Pulmonary artery endothelial cell (primary cell): Measurements from ENCODE around the gene HOXA5. TPM values are rescaled to one million over a fixed set of nuclear protein-coding genes. Genes with fewer than 3 reads are reported as not detected.

Experiments
- DNase-seq: peaks from one replicate; pipeline ENCODE4 v3.0.0-alpha.2; 2011; ENCODE audit warnings: low read depth, low spot score
- total RNA-seq: library from RNA; depleted of rRNA; stranded (reverse); fragments of >200 nt; gene quantifications from 2 replicates; pipeline ENCODE4 v1.2.3, GENCODE V29; 2014

Gene HOXA5
- total RNA-seq, 1 donor from 2014 or later: 5.9 TPM

DNA sequence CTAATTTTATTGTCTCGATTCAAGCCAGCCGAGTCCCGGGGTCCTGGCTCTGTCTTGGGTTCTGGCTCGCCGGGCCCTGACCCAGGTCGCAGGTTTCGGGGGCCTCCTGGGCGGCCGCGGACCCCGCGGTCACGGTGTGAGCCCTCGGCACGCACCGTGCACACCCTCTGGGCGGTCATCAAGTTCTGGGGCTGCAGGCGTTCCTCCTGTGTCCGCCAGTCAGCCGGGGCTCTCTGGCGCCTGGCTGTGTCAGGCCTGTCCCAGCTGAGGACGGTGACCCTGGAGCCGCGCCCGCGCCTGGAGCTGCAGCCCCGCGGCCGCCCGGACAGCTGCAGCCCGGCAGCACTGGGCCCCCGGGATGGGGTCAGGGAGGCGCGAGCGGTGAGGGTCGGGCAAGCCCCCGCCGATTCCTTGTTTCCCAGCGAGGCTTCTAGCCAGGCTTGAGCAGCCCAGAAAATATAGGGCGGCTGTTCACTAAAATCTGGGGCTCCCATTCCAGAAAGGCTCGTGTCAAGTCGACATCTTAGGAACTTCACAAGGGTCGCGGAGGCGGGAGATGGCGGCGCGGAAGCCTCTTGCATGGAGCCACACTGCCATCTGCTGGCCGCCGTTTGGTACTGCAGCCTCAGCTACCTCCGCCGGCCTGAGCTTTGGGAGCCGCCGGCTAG, 17.2 kb upstream of the HOXA5 start:
- DNase-seq: peak; percentile 57

DNA sequence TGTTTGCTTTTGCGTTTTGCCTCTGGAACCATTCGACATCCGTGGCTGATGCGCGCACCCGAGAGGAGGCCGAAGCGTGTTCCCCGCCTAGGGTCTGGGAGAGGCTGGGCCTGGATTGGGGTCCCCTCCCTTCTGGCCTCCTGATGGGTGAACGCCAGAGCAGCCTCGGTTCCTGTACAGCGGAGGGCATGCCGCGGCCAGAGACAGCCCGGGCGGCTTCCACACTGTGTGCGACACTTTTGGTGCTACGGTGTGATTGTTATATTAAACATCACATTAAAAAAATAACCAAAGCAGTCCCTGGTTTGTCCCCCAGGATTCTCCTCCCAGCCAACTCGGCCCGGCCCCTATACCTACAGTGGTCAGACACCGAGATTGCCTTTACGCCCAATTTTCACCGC, 16.7 kb upstream of the HOXA5 start:
- no peak for DNase-seq

DNA sequence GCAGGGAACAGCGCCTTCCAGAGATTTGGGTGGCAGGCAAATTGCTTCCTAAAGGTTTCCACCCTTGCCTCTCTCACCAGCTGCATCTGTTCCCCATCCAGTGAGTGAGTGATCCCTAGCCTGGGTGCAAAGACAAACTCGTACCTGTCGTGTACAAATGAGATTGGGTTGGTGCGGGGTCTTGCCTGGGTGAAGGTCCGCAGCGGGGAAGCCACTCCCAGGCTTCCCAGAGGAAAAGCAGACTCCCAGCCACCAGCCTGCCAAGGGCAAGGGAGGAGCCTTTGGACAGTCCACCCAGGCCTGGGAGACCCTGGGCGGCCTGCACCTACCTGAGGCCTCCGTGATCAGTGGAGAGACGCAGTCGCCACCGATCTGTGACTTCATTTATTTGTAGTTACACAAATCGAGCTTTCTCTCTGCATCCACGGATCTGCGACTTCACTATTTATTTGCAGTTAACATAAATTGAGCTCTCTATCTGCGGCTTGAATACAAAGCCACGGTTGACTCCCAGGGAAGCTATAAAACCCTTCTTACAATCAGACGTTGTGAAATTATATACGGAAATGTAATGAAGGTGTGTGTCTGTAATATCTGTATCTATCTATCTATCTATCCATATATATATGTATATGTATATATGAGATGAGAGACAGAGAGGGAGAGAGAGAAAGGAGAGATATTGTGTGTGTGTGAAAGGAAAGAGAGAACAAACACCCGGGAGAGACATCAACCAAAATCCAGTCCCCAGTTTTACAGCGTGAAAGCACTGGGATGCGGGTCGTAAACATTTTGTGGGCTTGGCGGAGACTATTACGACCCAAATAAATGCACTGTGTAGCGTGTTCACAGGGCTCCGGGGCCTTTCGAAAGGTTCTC, 16.0 kb upstream of the HOXA5 start:
- no peak for DNase-seq

DNA sequence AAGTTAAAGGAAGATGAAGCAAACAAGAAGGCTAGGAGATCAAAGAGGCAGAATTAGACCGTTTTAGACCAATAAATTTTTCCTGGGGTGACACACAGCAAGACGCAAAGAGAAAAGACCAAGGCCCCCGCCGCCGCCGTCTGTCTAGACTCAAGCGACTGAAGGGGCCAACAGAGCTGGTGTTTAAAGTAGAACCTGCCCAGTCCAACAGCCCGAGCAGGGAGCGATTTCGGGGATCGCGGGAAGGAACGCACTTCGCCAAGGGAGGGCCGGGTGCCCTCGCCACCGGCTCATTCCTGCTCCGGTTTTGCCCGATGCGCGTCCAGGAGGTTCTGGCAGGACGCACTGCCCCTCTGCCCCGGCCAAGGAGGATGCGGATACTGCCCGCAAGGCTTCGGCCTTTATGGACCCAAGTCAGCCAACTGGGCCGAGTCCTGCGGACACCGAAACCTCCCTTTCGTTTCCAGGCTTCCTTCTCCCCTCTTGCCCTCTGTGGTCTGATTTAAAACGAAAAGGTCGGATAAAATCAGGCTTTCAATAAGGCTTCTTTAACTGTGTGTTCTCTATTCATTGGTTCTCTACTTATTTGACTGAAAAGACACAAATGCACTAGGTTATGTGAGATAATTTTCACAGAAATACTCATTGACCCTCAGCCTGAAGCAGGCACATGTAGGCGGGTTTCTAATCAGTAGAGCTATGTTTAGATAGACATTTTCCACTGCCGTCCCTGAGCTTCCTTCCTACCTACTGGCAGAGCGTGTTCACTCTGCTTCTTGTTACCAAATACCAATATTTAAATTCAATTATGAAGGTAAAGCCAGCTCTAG, 15.2 kb upstream of the HOXA5 start:
- no peak for DNase-seq

DNA sequence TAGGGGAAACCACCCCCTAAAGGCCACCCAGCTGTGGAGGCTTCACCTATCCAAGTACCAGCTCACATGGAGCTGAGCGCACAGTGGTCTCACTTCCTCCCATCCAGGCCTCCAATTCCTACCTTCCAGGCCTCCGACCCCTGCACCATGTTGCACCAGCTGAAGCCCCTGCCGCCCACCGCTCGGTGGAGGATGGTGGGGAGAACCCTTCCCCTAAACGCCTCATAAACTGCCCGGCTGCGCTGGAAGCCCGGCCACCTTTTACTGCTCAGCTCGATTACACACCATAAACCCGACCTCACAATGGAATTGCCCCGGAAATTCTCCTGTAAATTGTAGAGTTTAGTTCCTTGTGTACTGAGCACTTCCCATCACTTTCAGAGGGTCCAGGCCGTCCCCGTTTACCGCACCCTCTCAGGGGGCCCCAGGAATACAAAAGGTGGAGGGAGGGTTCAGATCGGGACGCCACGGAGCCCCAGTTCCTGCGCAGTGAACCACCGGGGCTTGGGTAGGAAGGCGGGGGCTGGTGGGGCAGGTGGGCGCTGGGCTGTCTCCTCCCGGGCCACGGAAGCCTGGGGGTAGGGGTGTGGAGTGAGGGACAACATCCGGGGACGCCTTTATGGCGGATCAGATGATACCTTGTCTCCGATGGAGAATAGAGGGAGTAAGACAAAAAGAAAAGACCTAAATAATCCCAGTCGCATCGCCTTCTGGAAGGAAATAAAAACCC, 14.4 kb upstream of the HOXA5 start:
- DNase-seq: no peak

DNA sequence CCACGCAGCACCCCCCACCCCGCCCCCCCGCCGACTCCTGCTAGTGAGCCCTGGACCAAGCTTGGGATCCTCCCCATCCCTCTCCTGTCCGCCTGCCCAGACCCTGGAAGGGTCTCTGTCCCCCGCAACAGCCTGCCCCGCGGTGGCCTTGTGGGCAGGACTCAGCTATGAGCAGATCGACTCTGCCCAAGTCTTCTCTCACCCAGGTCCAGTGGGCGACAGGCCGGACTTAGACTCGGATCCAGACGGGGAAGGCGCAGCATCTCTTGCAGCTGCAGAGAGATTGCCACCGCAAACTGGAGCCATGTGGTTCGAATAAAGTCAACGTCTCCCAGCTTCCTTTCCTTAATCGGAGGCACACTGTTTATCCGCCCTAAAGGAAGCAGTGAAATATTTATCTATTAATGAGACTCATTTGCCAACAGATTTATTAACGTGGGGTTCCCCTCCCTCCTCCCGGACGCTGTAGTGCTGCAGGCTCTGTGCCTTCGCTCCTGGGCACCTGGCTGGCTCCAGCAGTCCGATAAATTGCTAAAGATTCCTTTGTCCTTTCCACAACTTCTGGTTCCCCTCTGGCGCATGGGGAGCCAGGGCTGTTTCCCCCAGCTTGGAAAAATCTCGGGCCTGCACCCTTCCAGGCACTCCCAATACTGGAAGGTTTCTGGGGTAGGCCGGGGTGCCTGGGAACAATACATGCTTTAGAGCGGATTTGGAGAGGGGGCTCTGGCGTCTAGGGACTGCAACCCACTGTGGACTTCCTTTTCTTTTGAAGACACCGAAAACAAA, 13.6 kb upstream of the HOXA5 start:
- DNase-seq: no peak

DNA sequence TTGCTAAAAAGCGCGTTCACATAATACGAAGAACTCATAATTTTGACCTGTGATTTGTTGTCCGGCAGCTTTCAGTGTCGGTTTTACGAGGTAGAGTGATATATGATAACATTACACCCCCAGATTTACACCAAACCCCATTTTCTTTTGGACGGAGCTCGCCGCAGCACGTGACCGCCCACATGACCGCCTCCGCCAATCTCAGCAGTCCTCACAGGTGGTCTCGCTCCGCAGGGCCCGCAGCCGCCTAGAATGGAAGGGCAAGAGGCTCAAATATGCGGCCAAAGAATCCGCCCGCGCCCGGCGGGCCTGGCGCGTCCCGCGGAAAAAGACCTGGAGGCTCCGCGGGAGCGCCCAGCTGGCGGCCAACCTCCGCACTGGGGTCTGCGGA, 13.0 kb upstream of the HOXA5 start, which contains the start of gene HOXA7:
TSS of gene HOXA7 (minus strand) at position 168 of the 391 bp plus-strand sequence. CDS start at position 38, 130 bp downstream.
- no peak for DNase-seq

DNA sequence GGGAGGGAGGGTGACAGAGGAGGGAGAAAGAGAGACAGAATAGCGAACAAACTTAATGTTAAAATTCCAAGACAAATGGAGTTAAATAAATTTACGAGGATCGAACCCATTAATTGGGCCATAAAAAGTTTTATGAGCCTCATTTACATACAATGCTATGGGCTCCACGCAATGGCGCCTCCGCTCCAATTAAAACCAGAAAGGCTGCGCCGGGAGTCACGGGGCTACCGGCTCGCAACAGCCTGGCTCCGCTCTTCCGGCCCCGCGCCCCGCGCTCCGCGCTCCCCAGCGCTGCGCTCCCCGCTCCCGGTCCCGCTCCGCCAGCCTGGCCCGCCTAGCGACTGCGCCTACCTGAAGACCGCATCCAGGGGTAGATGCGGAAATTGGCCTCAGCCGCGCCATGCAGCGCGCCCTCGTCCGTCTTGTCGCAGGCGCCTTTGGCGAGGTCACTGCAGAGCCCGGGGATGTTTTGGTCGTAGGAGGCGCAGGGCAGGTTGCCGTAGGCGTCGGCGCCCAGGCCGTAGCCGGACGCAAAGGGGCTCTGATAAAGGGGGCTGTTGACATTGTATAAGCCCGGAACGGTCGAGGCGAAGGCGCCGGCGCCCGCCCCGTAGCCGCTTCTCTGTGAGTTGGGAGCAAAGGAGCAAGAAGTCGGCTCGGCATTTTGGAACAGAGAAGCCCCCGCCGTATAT, 12.5 kb upstream of the HOXA5 start:
- no peak for DNase-seq

DNA sequence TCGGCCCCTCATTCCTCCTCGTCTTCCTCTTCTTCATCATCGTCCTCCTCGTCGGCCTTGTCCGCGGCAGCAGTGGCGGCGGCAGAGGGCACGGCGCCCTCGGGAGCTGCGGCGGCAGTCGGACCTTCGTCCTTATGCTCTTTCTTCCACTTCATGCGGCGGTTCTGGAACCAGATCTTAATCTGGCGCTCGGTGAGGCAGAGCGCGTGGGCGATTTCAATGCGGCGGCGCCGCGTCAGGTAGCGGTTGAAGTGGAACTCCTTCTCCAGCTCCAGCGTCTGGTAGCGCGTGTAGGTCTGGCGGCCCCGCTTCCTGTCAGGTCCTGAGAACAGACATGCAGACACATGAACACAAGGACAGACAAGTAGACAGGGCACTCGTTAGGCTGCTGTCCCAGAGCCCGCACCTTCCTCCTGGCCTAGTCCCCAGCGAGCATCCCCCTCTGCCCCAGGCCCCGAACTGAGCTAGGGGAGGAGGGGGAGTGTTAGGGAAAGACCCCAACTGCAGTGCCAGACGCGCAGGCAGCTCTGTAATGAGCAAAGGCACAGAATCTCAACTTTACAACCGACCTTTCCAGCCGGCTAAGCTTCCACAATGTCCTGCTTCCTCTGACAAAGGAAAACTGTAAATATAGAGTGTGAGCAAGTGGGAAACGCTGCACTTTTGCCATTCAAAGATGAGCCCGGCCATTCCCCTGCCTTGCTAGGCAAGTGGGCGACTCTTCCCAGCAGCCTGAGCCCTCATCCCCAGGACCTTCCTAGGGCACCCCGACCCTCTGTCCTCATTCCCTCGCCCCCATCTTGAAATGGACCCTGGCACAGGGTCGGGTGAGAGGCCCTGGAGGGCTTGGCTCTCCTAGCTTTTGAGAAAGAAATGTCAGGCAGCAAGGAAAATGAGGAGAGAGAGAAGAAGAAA, 11.7 kb upstream of the HOXA5 start:
- DNase-seq: no peak

DNA sequence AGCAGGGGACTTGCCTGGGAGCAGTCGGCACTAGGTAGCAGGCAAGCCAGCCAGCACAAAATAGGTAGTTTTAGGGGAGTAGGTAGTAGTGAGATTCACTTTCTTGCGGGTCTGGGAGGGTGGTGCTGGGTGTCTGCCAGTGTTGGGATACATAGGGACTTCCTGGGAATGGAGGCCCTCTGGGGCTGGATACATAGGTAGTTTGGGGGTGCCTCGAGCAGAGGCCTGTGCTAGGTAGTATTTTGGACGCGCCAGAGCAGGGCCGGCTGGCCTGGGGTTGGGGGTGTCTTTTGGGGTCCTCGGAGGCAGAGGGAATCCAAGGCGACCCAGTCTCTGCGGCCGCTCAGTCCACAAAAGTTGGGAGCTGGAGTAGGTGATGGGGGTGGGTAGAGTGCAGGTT, 10.9 kb upstream of the HOXA5 start:
- DNase-seq: no peak

DNA sequence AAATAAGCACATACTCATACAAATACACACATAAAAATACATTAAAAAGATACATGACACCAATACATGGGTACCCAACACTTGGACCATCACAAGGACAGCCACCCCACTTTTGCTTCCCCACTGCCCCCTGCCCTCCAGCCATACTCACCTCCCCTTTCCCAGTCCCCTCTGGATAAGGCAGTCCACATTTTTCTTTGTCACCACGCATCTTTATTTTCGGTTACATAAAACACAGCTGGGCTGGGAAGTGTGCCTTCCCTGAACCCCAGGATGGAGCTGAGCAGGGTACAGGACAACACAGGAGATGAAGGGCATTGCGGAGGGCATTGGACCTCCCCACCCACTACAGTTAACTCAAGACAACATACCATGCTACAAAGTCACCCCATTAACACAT, 10.0 kb upstream of the HOXA5 start:
- DNase-seq: no peak

DNA sequence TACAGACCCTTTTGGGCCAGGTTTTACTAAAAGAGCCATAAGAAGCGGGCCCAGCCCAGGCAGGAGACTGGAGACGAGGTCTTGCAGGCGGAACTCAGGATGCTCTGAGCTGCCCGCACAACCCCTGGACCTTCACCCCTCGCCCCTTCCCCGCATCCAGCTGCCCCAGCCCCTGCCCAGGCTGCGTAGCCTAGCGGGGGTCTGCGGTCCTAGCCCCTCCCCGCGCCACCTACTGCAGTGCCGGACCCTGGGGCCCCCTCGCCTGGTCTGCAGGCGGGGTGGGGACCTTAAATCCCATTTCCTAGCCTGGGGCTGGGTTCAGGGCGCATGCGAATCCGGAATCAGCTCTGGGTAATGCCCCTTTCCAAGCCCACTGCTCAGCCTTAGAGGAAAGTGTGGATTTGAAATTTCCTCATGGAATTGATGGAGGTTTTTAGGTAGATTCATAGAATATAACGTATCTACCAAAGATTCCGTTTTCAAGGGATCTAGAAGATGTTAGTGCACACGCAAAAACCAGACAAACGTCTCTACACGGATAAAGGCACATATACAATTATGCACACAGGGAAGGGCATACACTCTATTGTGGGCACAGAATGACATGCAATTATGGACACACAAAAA, 9.4 kb upstream of the HOXA5 start:
- no peak for DNase-seq

DNA sequence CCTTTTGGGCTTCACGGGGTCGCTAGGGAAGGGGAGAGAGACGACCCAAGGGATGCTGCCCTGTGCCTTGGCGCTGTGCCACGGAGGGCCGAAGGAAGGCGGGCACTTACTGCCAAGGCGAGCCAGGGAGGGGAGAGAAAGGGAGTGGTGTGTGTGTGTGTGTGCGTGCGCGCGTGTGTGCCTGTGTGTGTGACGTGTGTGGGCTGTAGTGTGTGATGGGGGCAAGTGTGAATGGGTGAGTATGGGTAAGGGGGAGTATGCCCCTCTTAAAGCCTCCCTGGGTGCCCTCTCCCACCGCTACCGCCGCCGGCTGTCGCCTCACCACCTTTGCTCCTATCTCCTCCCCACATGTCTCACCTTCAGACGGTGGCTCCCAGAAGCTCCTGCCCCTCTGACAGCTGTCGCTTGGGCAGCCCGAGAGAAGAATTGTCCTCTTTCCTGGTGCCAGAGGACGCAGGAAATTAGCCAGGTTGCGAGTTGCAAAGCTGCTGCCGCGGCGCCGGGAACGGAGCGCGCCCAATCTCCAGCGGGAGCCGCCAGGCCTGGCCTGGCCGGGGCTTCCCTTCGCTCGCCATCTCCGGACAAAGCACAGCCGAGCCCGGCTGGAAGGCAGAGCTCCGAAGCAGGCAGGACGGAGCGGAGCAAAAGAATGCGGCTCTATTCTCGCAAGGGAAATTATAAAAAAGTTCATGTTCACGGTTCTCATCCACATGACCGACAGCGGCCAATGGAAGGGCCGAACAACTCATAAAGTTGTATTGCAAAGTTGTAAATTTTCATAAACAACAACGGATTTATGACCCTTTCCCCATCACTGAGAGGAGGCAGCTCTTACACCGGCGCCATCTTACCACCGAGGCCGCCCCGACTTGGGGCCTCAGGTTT, 8.7 kb upstream of the HOXA5 start, which contains the start of gene HOXA3:
TSS of gene HOXA3 (minus strand) at position 653 of the 885 bp plus-strand sequence. CDS start 41,943 bp downstream, outside the sequence.
- no peak for DNase-seq

DNA sequence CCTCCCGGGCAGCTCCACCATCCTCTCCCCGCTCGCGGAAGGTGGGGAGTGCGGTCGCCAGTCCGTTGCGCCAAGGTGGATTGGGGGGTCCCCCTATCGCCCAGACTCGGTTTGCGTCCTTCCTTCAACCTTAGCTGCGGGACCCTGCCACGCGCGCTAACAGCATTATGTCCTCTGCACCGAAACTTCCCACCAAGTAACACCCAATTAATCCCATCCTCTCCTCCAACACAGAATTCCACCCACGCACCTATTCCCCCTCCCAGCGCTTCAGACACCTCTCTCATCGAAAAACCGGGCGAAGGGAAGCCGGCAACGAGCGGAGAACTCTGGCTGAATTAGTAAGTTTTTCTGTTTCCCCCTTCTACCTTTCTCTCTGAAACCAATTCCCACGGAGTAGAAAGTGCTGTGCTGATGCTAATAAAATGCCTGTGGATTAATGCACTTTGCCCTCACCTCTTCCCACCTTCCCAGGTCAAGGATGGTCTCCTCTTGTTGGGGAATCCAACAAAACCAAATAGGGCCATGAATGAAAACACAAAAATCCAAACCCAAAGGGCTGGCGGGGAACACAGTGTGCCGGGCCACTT, 8.0 kb upstream of the HOXA5 start:
- no peak for DNase-seq

DNA sequence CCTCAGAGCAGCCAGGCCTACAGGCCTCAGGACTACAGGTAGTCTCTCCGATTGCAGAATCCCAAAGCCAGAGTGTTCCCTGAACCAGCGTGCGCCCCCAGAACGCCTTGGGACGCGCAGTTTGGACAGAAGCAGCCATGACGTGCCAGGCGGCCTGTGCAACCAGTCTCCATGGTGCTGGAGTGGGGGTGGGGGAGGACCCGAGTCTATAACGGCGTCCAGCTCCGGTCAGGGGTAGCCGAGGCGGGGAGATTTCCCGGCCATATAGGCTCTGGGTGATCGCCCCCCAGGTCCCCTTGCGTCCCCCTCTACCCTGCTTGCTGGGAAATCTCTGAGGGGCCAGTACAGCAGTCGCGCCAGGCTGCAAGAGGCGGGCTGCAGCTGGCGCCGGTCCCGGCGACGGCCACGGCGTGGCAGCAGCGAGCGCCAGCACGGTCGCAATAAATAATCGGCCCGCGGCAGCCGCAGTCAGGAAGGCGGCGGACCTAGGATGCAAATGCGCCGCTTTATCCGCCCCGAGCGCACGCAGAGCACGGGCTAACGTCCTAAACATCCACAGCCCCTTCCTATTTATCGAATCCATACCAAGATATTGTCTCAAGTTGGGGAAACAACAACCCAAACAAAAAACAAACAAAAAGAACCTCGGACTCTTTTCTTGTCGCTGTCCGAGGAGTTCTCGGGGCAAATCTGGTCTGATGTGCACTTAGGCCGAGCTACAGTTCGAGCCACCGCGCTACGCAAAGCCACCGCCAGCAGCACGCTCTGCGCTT, 7.3 kb upstream of the HOXA5 start:
- DNase-seq: no peak
